Stimulated activated CD4-positive, alpha-beta T cell treated with anti-CD3 and anti-CD28 coated beads, Interleukin-1b, Interleukin-23, amount 100 ng/mL, for 24 hours (primary cell): Measurements from ENCODE around the gene IGFBP4.

Experiments used
- DNase-seq, 4 experiments: peaks; one replicate each; pipeline ENCODE4 v3.0.0-alpha.2; 2020; ENCODE audit warnings: low read depth in 4 of 4, low spot score in 1 of 4

Gene IGFBP4

DNA sequence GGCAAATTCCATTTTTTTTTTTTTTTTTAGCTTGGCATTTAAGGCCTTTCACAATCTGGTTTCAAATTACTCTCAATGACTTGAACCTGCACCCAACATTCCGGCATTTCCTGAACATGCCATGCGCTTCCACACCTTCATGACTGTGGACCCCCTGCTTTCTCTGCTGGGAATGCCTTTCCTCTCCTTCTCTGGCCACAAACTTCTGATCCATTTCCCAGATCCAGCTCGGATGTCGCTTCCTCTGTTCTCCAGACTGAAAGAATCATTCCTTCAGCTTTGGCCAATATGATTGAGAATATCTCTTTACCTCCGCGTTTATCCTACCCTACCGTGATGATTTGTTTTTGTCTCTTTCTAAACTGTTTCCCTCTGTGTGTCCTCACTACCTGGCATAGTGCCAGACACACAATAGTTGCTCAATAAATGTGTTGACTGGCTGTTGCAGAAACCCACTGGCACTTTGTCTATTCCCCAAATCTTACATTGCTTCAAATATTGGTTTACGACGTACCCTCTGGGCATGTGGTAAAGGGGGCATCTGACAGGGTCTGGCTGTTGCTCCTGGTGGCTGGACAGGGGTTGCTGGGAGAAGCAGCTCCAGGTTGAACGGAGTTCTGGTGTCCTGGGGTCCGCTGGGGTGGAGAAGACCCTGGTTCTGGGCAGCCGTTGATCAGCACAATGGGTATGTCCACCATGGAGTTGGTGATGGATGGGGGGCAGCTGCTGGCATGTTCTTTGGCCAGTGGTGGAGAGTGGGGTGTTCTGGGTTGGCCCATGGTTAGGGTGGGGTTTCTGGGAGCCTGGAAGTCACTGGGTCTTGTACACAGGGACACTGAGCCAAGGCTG is 43.5 kb downstream of the IGFBP4 start:
- no peak for DNase-seq

DNA sequence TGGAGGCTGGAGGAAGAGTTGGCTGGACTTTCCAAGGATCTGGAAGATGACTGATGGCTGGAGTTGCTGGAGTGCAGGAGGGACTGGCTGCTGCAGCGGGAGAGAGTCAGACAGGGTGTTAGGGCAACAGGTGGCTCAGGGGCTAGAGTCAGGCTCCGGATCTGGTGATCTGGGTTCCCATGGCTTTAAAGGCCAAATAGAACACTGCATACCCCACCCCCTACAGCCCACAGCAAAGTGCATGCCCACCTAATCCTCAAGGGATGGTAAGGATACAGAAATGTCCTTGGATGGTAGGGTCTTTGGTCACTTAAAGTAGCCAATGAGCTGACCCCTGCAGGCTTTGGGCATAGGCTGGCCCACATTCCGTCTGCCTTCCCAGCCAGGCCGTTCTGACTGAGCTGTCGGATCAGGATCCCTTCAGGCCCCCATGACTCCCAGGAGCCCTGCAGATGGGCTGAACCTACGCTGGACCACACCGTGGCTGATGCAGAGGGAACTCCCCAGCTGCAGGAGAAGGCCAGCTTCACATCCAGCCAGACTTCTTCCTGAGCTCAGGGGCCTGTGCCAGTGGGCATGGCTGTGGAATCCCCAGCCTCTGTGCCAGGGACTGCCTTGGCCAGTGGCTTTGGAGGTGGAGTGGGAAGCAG is 44.2 kb downstream of the IGFBP4 start:
- no peak for DNase-seq

DNA sequence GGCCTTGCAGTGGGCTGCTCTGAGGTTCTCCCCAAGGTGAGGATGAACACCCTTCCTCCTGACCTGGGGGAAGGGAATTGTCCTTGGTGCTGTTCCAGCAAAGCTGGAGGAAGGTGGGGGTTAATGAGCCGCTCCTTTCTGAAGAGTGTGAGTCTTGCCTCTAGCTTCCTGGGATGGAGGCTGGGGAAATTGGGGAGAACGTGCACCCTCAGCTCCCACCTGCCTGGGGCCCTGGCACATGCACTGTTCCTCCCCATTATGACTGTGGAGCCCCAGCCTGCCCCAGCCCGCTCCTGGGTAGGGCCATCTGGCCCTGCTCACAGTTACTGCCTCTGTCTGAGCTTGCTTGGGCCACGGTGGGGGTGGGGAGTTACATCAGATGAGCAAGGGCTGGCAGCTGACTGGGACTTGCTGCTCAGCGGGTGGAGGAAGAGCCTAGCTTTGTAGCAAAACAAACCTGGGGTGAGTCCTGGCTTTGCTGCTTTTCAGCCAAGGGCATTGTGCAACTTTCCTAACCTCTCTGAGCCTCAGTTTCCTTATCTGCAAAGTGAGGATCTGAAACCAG is 47.1 kb downstream of the IGFBP4 start:
- no peak for DNase-seq

DNA sequence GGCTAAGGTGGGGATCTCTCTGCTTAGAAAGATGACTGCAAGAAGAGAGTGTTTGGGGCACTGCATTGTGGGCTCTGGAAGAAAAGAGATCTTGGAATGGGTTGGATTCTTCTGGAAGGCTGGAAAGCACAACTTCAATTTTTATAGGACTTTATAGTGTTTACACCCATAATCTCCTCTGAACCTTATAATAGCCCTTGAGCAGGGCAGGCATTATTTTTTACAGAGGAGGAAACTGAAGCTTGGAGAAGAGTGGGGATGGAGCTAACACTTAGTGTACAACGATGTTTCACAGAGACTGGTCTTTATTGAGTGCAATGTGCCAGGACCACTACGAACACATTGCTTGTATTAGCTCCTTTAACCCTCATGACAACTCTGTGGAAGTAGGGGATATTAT is 47.7 kb downstream of the IGFBP4 start:
- DNase-seq: no peak

DNA sequence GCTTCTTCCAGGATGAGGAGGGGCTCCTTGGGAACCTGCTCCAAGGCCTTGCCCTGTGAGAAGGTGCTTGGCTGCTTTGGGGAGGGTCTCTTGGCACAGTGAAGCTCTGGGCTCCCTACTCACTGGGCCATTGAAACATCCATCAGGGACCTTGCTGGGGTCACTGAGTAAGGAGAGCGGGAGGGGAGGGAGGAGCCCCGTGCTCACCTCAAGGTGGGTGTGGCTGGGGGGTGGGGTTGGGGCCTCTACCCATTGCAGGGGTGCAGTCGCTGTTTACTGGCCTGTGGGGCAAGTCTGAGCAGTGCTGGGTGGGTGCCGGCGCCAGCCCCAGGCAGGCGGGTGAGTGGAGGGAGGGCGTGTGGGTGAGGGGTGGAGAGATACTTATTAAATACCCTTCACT is 48.2 kb downstream of the IGFBP4 start:
- no peak for DNase-seq

DNA sequence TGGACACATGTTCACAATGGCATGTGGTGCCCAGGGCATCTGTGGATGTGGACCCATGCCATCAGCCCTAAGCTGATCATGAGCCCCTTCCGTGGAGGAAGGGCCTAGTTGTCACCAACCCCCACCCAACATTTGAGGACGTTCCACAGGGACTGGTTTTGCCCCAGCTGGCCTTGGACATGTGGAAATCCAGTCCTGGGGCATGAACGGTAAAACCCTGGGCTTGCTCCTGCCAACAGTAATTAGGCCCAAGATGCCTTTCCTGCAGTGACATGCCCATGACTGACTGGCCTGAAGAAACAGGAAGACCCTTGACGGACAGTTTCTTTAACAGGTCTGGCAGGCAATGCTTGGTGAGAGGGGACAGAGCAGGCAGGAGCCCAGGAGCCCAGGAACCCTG is 50.4 kb downstream of the IGFBP4 start:
- DNase-seq: no peak

DNA sequence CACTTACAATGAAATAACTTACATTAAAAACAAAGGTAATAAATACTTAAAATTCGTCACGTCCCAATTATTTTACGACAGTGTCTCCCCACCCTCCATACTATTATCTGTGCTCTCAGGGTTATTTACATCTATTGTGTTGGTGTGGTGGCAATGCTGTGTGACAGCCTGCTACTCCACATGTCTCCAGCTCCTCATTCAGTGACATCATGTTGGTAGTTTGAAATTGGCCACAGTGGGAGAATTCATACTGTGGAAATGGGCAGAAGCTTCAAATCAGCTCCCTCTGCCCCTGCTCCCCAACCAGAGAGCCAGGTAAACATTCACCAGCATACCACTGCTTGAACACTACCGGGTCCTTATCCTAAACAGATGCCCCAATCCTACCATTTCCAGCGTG is 51.9 kb downstream of the IGFBP4 start:
- no peak for DNase-seq

DNA sequence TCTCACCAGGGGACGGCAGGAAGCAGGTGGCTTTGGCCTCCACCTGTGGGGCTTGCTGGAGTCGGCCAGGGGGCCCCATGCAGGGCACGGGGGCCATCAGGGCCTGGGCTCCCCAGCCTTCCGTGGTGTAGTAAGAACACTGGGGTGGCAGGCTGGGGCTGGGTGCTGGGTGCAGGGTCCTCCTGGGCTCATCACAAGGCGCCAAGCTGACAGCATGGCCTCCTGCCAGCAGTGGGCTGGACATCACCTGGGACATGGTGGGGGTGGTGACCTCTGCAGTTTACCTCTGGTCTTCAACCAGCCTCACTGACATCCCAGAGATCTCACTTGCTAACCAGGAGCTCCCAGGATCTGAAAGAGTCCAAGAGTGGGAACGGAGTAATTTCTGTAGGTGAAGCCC is 52.9 kb downstream of the IGFBP4 start:
- DNase-seq: no peak

DNA sequence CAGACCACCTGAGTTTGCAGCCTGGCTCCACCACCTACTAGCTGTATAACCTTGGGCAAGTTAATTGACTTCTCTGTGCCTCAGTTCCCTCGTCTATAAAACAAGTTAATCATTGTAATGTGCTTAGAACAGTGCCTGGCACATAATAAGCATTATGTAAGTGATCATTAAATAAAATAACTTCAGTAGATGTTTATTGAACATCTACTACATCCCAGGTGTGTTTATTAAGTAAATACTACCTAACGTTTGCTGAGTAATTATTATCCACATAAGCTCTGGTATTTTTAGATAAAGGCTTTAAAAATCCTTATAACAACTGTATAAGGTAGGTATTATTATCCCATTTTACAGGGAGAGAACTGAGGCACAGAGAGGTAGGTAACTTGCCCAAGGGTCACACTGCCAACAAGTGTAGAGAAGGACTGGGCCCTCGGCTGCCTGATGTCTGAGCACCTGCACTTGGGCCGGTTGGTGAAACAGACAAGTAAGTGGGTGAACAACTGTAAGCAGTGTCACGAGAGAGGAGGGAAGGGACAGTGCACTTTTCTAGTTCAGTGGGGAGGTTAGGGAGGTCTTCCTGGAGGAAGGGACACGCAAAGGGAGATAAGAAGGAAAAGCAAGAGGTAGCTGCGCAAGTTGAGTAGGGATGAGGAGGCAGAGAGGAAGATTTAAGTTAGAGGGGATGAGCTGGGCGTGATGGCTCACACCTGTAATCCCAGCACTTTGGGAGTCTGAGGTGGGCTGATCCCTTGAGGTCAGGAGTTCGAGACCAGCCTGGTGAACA is 53.6 kb downstream of the IGFBP4 start:
- DNase-seq: no peak

DNA sequence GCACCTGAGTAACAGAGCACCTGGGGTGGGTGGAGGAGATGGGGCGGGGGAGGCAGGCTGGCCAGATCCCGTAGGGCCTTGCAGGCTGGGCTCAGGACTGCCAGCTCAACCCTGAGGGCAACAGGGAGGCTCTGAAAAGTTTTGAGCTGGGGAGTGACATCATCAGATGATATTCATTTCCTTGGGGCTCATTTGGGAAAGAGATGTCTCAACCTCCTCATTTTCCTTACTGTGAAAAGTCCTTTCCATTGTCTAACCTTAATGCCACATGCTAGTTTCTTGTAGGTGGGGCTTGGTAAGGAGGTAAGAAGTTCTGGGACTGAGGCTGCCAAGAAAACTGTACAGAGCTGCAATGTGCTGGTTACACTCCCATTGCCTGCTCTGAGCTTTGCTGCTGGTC is 54.4 kb downstream of the IGFBP4 start:
- DNase-seq: no peak

DNA sequence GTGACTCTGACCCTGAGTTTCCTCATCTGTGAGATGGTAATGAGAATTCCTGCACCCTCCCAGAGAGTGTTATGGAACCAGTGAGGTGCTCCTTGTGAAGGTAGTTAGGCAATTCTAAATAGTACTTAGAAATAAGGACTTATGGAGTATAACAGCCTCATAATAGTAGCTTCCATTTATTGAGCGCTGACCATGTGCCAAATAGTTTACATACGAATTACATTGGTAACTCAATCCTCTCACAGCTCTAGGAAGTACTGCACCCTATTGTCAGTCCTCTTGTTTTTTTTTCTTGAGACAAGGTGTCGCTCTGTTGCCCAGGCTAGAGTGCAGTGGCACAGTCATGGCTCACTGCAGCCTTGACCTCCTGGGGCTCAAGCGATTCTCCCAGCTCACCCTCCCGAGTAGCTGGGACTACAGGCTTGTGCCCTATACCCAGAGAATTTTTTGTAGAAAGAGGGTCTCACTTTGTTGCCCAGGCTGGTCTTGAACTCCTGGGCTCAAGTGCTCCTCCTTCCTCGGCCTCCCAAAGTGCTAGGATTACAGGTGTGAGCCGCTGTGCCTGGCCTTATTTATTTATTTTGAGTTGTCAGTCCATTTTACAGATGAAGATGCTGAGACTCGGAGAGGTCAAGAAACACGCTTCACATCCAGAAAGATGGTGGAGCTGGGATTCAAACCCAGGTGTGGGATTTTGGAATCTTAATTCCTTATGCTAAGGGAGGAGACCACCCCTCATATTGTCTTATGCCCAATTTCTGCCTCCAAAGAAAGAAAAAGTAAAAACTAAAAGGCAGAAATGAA is 55.2 kb downstream of the IGFBP4 start:
- DNase-seq: no peak

DNA sequence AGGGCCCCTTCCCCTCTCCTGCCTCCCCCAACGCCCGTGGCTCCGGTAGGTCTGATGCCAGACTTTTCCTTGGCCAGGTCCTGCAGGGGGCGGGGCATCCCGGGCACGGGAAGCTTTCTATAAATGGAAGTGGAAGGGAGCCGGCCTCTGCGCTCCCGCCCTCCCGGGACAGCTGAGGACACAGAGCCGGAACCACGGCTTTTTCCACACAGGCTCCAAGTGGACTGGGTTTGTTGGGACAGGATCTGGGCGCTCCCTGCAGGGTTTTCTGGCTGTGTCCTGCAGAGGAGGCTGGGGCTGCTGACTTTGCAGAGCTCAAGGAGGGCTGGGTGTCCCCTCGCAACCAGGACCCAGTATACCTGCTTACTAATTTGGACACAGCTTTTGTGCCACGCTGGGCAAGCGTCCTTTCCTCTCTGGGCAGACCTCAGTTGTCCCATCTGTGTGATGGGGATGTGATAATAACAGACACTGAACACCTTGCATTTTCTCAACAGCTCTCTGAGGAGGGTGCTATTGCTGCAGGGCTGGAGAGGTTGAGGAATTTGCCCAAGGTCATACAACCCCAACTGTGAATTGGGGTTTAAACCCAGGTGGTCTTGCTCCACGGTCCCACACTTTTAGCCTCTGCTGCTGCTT is 56.4 kb downstream of the IGFBP4 start:
- DNase-seq: no peak

DNA sequence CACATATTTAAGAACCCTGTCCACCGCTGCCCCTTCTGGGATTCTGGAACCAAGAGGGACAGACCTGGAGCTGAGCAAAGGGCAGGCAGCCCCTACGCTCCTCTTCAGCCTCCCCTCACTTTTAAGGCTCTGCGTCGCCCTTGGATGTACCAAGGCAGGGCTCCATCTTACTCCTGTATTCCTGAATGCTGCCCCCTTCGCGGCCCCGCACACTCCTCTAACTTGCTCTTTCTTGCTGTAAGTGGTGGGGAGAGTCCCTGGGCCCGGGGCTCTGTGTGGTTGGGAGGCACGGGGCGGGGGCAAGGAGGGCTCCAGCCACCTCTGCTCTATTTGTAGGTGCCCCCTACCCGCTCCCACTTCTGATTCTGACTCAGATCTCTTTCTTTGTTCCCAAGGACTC is 56.9 kb downstream of the IGFBP4 start:
- no peak for DNase-seq

DNA sequence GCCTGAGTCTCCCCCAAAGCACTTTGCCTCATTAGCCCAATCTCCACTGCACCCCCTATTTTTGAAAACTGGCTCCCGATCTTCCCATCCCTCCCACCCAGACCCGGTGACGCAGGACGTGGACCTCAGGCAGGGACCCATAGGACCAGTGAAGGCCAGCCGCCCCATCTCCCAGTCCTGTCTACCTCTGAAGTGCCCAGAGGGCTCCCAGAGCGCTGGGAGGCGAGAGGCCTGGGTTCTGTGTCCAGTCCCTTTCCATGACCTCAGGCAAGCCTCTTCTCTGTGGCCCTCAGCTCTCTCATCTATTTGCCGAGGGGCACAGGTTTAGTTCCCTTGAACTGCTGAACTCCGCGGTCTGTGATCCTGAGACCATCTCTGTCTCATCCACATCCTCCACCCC is 57.5 kb downstream of the IGFBP4 start:
- no peak for DNase-seq

DNA sequence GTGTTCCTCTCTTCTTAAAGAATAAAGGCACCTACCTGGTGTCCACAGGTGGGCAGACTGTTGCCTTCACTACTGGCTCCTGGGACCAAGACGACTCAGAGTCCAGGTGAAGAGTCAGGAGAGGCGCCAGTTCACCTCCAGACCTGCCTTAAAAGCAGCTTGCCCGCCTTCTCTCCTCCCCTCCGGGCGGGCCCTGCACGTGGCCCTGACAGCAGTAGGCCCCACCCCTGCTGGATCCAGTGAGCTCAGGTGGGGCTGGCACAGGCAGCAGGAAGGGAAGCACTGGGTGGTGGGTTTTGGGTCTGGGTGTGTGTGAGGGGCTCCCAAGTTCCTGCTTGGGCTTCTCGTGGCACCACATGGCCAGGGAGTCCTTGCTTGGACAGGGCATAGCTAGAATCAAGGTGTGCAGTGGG is 58.3 kb downstream of the IGFBP4 start, which contains the start of gene TNS4:
TSS of gene TNS4 (minus strand) at position 125 of the 413 bp plus-strand sequence. CDS start 5,198 bp downstream, outside the sequence.
- DNase-seq: no peak

DNA sequence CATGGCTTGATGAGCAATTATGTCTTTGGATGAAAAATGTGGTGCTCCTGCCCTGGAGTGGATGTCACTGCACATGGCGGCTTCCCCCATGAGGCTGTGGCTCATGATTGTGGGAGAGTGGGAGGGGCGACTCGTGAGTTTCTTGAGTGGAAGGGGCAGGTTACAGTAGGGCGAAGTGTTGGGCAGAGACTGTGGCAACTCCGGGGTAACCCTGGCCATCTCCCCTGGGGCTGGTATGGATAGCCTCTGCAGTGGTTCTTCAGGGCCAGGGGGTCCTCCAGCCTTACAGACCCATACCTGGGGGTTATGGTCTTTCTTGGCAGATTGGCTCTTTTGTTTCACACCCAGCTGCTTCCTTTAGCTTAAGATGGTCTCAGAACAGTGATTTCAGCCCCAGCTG is 59.5 kb downstream of the IGFBP4 start:
- no peak for DNase-seq

DNA sequence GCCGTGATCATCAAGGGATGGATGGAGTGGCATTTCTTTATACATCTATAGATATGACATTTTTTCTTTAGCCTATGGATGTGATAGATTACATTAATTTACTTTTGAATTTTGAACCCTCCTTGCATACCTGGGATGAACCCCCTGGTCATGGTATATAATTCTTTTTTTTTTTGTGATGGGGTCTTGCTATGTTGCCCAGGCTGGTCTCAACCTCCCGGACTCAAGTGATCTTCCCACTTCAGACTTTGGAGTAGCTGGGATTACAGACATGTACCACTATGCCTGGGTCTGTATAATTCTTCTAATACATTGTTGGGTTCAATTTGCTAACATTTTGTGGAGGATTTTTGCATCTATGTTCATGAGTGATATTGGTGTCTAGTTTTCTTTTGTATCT is 59.9 kb downstream of the IGFBP4 start:
- DNase-seq: no peak

DNA sequence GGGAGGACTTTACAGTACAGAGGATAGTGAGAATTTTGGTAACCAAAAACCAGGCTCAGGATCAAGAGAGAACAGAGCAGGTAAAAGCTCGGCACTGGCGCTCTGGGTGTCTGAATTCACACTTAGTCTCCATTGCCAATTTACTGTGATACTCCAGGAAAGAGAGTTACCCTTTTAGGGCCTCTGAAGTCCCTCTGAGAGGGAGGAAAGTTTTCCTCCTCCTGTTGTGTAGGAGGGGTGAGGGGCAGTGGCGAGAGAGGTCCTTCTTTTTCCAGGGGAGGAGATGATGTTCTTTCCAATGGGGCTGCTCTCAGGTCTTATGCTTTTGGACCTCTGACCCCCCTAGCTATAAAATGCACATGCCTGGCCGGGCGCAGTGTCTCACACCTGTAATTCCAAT is 63.5 kb downstream of the IGFBP4 start:
- DNase-seq: no peak
